Left ventricle myocardium inferior (tissue), 1 donor: ENCODE data around the gene HSFX1. TPM values are rescaled to one million over a fixed set of nuclear protein-coding genes. Genes with fewer than 3 reads are reported as not detected.

Experiments used
- DNase-seq: peaks from one replicate; pipeline ENCODE4 v3.0.0-alpha.2; 2020
- H3K27ac ChIP-seq: fragments of 200-600 bp; replicated peaks from 2 replicates; pipeline ENCODE4 v1.8.0; 2021
- H3K27me3 ChIP-seq: fragments of 200-600 bp; 2 replicates; pipeline ENCODE4 v1.8.0; 2021; ENCODE audit warnings: low read depth
- H3K36me3 ChIP-seq: fragments of 200-600 bp; 2 replicates; pipeline ENCODE4 v1.8.0; 2021
- H3K4me1 ChIP-seq: fragments of 200-600 bp; 2 replicates; pipeline ENCODE4 v1.8.0; 2021
- H3K4me3 ChIP-seq: fragments of 200-600 bp; 2 replicates; pipeline ENCODE4 v1.8.0; 2021; ENCODE audit warnings: mild to moderate bottlenecking, moderate library complexity
- H3K9me3 ChIP-seq: fragments of 200-600 bp; replicated peaks from 2 replicates; pipeline ENCODE4 v1.8.0; 2021
- intact Hi-C: fragments of 100-400 bp; cut with micrococcal nuclease; formaldehyde crosslinking; loops from one replicate; pipeline ENCODE4 v1.11.0; 2022
- total RNA-seq: library from RNA; stranded (reverse); fragmentation: NEBNext Ultra II Directional; extraction: Animal tissue kit (Norgen Biotek cat#: 25700); gene quantifications from one replicate; pipeline ENCODE4 v1.2.1, GENCODE V29; 2021
- TF ChIP-seq, protein P1 (sequence below): fragments of 200-600 bp; IDR thresholded peaks from 2 replicates; pipeline ENCODE4 v1.8.0; 2021; ENCODE audit warnings: antibody characterized with exemption, mild to moderate bottlenecking, borderline replicate concordance
- donor health status: DM: no; HTN: yes; CAD: no; lungs with severe emphysema.

HSFX1 gene
- total RNA-seq, 1 donor from 2014 or later = 3.0 TPM

DNA sequence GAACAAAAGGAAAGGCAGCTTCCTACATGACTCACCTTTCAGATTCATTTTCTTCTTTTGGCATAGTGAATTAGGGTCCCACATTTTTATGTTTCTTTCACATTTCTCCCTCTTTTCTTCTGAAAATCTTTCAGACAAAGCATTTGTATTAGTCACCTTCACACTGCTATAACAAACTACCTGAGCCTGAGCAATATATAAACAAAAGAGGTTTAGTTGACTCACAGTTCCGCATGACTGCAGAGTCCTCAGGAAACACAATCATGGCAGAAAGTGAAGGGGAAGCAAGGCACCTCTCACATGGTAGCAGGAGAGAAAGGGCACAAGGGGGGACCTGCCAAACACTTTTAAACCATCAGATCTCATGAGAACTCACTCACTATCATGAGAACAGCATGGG lies 44.8 kb downstream of the HSFX1 start:
- intact Hi-C loops = no loop called here
- Histone ChIP-seq H3K27ac (no peak overlapping the region), H3K4me3 (no peak overlapping the region), H3K36me3 (no peaks in the 10 kb centered on the region), H3K27me3 (no peaks in the 10 kb centered on the region), H3K4me1 (no peaks in the 10 kb centered on the region), H3K9me3 (no peaks in the 10 kb centered on the region)
- TF ChIP-seq, protein P1, sequence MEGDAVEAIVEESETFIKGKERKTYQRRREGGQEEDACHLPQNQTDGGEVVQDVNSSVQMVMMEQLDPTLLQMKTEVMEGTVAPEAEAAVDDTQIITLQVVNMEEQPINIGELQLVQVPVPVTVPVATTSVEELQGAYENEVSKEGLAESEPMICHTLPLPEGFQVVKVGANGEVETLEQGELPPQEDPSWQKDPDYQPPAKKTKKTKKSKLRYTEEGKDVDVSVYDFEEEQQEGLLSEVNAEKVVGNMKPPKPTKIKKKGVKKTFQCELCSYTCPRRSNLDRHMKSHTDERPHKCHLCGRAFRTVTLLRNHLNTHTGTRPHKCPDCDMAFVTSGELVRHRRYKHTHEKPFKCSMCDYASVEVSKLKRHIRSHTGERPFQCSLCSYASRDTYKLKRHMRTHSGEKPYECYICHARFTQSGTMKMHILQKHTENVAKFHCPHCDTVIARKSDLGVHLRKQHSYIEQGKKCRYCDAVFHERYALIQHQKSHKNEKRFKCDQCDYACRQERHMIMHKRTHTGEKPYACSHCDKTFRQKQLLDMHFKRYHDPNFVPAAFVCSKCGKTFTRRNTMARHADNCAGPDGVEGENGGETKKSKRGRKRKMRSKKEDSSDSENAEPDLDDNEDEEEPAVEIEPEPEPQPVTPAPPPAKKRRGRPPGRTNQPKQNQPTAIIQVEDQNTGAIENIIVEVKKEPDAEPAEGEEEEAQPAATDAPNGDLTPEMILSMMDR = no peak
- DNase-seq = no peak

DNA sequence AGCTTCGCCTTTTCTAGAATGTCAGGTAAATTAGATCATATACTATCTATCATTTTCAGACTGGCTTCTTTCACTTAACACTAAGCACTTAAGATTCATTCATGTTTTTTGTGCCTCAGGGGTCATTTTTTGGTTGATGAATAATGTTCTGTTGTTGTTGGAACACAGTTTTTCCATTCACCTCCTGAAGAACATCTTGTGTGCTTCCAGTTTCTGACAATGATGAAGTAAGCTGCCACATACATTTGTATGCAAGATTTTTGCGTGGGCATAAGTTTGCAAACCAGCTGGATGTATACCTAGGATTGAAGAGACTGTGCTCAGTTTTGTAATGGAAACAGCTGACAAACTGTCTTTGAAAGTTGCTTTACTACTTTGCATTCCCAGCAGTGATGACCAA lies 45.5 kb downstream of the HSFX1 start:
- intact Hi-C loops = no loop called here
- no peak overlapping the region for H3K4me3 ChIP-seq
- H3K27ac ChIP-seq = no peak overlapping the region
- H3K9me3 ChIP-seq = no peaks in the 10 kb centered on the region
- TF ChIP-seq, protein P1 = no peak
- no peaks in the 10 kb centered on the region for H3K4me1 ChIP-seq
- DNase-seq = no peak
- no peaks in the 10 kb centered on the region for H3K27me3 ChIP-seq
- no peaks in the 10 kb centered on the region for H3K36me3 ChIP-seq

DNA sequence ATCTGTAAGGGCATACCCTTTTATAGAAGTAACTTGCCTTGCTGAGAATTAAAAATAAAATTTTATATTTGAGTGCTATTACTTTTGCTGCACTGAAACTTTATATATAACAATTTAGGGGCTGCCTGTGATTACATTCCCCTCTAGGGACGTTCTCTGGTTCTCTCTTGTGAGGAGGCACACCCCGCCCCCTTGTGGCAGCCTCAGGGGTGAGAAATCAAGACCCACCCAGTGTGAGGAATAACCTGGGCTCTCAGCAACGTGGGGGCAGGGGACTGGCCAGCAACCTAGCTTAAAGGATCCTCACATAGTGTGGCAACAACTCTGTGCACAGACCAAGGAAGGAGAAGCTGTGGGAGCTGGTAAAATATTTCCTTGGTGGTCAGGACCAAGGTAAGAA lies 51.6 kb downstream of the HSFX1 start:
- peak; percentile 16 for DNase-seq
- H3K4me1 ChIP-seq = no peaks in the 10 kb centered on the region
- H3K9me3 ChIP-seq = no peaks in the 10 kb centered on the region
- intact Hi-C loops = no loop called here
- no peak overlapping the region for H3K4me3 ChIP-seq
- H3K27me3 ChIP-seq = peaks cover 8% of the 10 kb centered on the region
- no peaks in the 10 kb centered on the region for H3K36me3 ChIP-seq
- TF ChIP-seq, protein P1 = peak; percentile 42
- no peak overlapping the region for H3K27ac ChIP-seq

Other genes starting within 250 kb of the HSFX1 start
- gene EOLA1, start 233.1 kb upstream of the HSFX1 start, total RNA-seq = 31.3 TPM
- gene HSFX3, start 224.1 kb upstream of the HSFX1 start, total RNA-seq = 0.25 TPM
- gene MAGEA9B, start 186.6 kb upstream of the HSFX1 start, total RNA-seq = not detected
- gene HSFX2, start 178.8 kb upstream of the HSFX1 start, total RNA-seq = not detected
- 42.2 TPM for gene TMEM185A, start 142.3 kb upstream of the HSFX1 start, total RNA-seq
- not detected for gene MAGEA11, start 62.0 kb upstream of the HSFX1 start, total RNA-seq
- not detected for gene MAGEA9, start 7.9 kb downstream of the HSFX1 start, total RNA-seq
- gene MAGEA8, start 107.1 kb downstream of the HSFX1 start, total RNA-seq = not detected
- gene HSFX4, start 155.5 kb downstream of the HSFX1 start, total RNA-seq = not detected
- 25.5 TPM for gene EOLA2, start 164.4 kb downstream of the HSFX1 start, total RNA-seq